DND-41 (cell line): ENCODE data around the gene NBPF1.
"Not testable (repeated sequence)": the region's sequence is repeated elsewhere in the genome, so short reads cannot be mapped to it uniquely, and the experiment has no call there.

ENCODE experiments used
- ATAC-seq: fragments of 200-7000 bp; cut with Tn5 transposase; 3 replicates; pipeline ENCODE4 v1.9.1; 2021; ENCODE audit warnings: low read depth; ENCODE audit not compliant: insufficient read depth
- DNase-seq: peaks from one replicate; pipeline ENCODE4 v3.0.0-alpha.2; 2020
- H2AFZ ChIP-seq: 2 replicates; pipeline ENCODE4 v1.6.0; 2012; ENCODE audit warnings: low read depth, low read length
- H3K27ac ChIP-seq: 2 replicates; pipeline ENCODE4 v1.5.1; 2012; ENCODE audit warnings: low read length, inconsistent platforms
- H3K27me3 ChIP-seq: fragments of 200-600 bp; sonication (generic); 2 replicates; pipeline ENCODE4 v1.6.0; 2012; ENCODE audit warnings: low read length, mild to moderate bottlenecking, inconsistent platforms; ENCODE audit not compliant: insufficient read depth, poor library complexity
- H3K36me3 ChIP-seq: 2 replicates; pipeline ENCODE4 v1.5.1; 2012; ENCODE audit warnings: low read length, inconsistent platforms; ENCODE audit not compliant: insufficient read depth
- H3K4me1 ChIP-seq: 2 replicates; pipeline ENCODE4 v1.5.1; 2012; ENCODE audit warnings: mild to moderate bottlenecking, low read length; ENCODE audit not compliant: insufficient read depth
- H3K4me2 ChIP-seq: 2 replicates; pipeline ENCODE4 v1.6.0; 2012; ENCODE audit warnings: mild to moderate bottlenecking, moderate library complexity, low read length, inconsistent platforms; ENCODE audit not compliant: insufficient read depth
- H3K4me3 ChIP-seq, 2 experiments: fragments of 200-600 bp in 1 of 2; shearing (Covaris generic) in 1 of 2; 2 replicates each; pipeline ENCODE4 v1.5.1; 2012 to 2016; ENCODE audit warnings: inconsistent platforms in 2 of 2, low read length in 2 of 2, mild to moderate bottlenecking in 2 of 2, low read depth in 1 of 2, moderate library complexity in 1 of 2
- H3K79me2 ChIP-seq: 2 replicates; pipeline ENCODE4 v1.6.0; 2012; ENCODE audit warnings: low read length, inconsistent platforms; ENCODE audit not compliant: insufficient read depth
- H3K9ac ChIP-seq: 2 replicates; pipeline ENCODE4 v1.6.0; 2012; ENCODE audit warnings: low read depth, mild to moderate bottlenecking, inconsistent platforms, low read length, moderate library complexity
- H3K9me3 ChIP-seq: 2 replicates; pipeline ENCODE4 v1.5.1; 2012; ENCODE audit warnings: low read length, moderate library complexity, mild to moderate bottlenecking, inconsistent platforms; ENCODE audit not compliant: insufficient read depth, severe bottlenecking
- H4K20me1 ChIP-seq: 2 replicates; pipeline ENCODE4 v1.6.0; 2012; ENCODE audit warnings: low read length; ENCODE audit not compliant: insufficient read depth

The NBPF1 gene

GRCh38 chr1:16516694-16517410, 96.5 kb downstream of the NBPF1 start:
- not testable (repeated sequence) for H3K9me3 ChIP-seq, H2AFZ ChIP-seq, H4K20me1 ChIP-seq, H3K36me3 ChIP-seq, H3K9ac ChIP-seq, ATAC-seq, H3K27ac ChIP-seq, H3K27me3 ChIP-seq, H3K4me2 ChIP-seq, H3K4me3 ChIP-seq, H3K79me2 ChIP-seq, DNase-seq
- peaks cover 12% of the 10 kb centered on the region; the same call in 1 of the 2 replicates for H3K4me1 ChIP-seq

- ATAC-seq (peak; percentile 55), DNase-seq (peak; percentile 72)
- peak within 1 kb of the TSS; percentile 24 to 53; a peak in 3 of 4 replicates for H3K4me3 ChIP-seq
- H3K79me2 ChIP-seq, H3K27me3 ChIP-seq, H4K20me1 ChIP-seq, H3K9me3 ChIP-seq, H3K36me3 ChIP-seq: not testable (repeated sequence)
- peaks cover 12% of the 10 kb centered on the region; the same call in 1 of the 2 replicates for H3K4me1 ChIP-seq
- peak within 1 kb of the TSS; percentile 86 for H3K27ac ChIP-seq
- peak within 1 kb of the TSS; percentile 60 for H3K4me2 ChIP-seq
- H2AFZ ChIP-seq: peak within 1 kb of the TSS; percentile 75
- peak within 1 kb of the TSS; percentile 56 for H3K9ac ChIP-seq
These were observed 99.0 kb downstream of the NBPF1 start, which contains the start of gene RNU1-1 for GRCh38 chr1:16514107-16515055. RNU1-1 (minus strand) TSS chr1:16514285.

- peak overlapping the region; percentile 54; the same call in 1 of the 2 replicates for H3K27ac ChIP-seq
These were observed 99.8 kb downstream of the NBPF1 start for GRCh38 chr1:16513412-16514106.

GRCh38 chr1:16512624-16513411, 100.5 kb downstream of the NBPF1 start:
- H3K27me3 ChIP-seq, ATAC-seq, H2AFZ ChIP-seq, H3K79me2 ChIP-seq, H4K20me1 ChIP-seq, H3K36me3 ChIP-seq, DNase-seq, H3K9me3 ChIP-seq, H3K4me2 ChIP-seq, H3K27ac ChIP-seq, H3K9ac ChIP-seq, H3K4me3 ChIP-seq: not testable (repeated sequence)
- H3K4me1 ChIP-seq: peaks cover 12% of the 10 kb centered on the region; the same call in 1 of the 2 replicates

More at GRCh38 chr1:16513412-16514106, 99.8 kb downstream of the NBPF1 start:
- H3K9me3 ChIP-seq, H2AFZ ChIP-seq, H3K9ac ChIP-seq, H3K79me2 ChIP-seq, H3K27me3 ChIP-seq, H4K20me1 ChIP-seq, H3K36me3 ChIP-seq: not testable (repeated sequence)
- DNase-seq: peak; percentile 79
- ATAC-seq: peak; percentile 97
- H3K4me2 ChIP-seq: peak overlapping the region; percentile 27; the same call in 1 of the 2 replicates
- H3K4me3 ChIP-seq: peak overlapping the region in 1 of 2 experiments; percentile 41; a peak in 1 of 4 replicates
- H3K4me1 ChIP-seq: peaks cover 12% of the 10 kb centered on the region; the same call in 1 of the 2 replicates
